Spinal cord (tissue), 10 donors: ENCODE data around the gene TIMELESS. TPM values are rescaled to one million over a fixed set of nuclear protein-coding genes. Genes with fewer than 3 reads are reported as not detected.
"Not testable (repeated sequence)": the region's sequence is repeated elsewhere in the genome, so short reads cannot be mapped to it uniquely, and the experiment has no call there.

Source experiments
- DNase-seq, 6 donors: peaks; one replicate each; pipeline versions ENCODE4 v3.0.0 to v3.0.0-alpha.2; 2013 to 2015; ENCODE audit warnings: low spot score in 6 of 6, low read depth in 4 of 6
- H3K27ac ChIP-seq: one replicate; pipeline ENCODE4 v1.5.1; 2013; ENCODE audit warnings: low read depth, low read length, control low read depth
- H3K27me3 ChIP-seq: one replicate; pipeline ENCODE4 v1.6.1; 2013; ENCODE audit warnings: low read length; ENCODE audit not compliant: control insufficient read depth, insufficient read depth
- H3K36me3 ChIP-seq: one replicate; pipeline ENCODE4 v1.6.1; 2013; ENCODE audit warnings: low read length; ENCODE audit not compliant: control insufficient read depth, insufficient read depth
- H3K4me1 ChIP-seq: one replicate; pipeline ENCODE4 v1.6.1; 2013; ENCODE audit warnings: low read length; ENCODE audit not compliant: control insufficient read depth, insufficient read depth
- H3K4me3 ChIP-seq: one replicate; pipeline ENCODE4 v1.5.1; 2013; ENCODE audit warnings: low read depth, low read length, control low read depth
- H3K9me3 ChIP-seq: one replicate; pipeline ENCODE4 v1.6.1; 2013; ENCODE audit warnings: low read length; ENCODE audit not compliant: control insufficient read depth, insufficient read depth
- WGBS: methylation state at CpG from one replicate; pipeline ENCODE4 v1.1.5; 2013; ENCODE audit warnings: missing lambda C conversion rate; ENCODE audit not compliant: insufficient coverage; 5-methylcytosine and 5-hydroxymethylcytosine counted together
- polyA plus RNA-seq, 2 donors: library from polyadenylated mRNA; unstranded; fragments of 120-200 nt; gene quantifications; one replicate each; pipeline ENCODE4 v1.2.1, GENCODE V29; 2013; ENCODE audit not compliant: insufficient read length in 2 of 2
- total RNA-seq, 2 donors: library from RNA; depleted of rRNA in 1 of 2; stranded (reverse); fragments of 120-200 nt in 1 of 2; fragments of >200 nt in 1 of 2; gene quantifications; one replicate each; pipeline versions ENCODE4 v1.2.3 to v1.2.4, GENCODE V29; 2013 to 2014
- donor health status: healthy.

The TIMELESS gene
- total and polyA plus RNA-seq, 4 donors: 10.1 to 24.8 (median 15.5) TPM

GRCh38 chr12:56443208-56443607, 6.0 kb downstream of the TIMELESS start:
- not testable (repeated sequence) for H3K4me3 ChIP-seq, DNase-seq, H3K27me3 ChIP-seq, H3K4me1 ChIP-seq, H3K36me3 ChIP-seq, H3K27ac ChIP-seq, H3K9me3 ChIP-seq
- WGBS: 80% methylated on average over 1 of the region's 2 CpGs

- peaks cover 3% of the 10 kb centered on the region for H3K36me3 ChIP-seq
- H3K4me3 ChIP-seq: no peak overlapping the region
- no peaks in the 10 kb centered on the region for H3K4me1 ChIP-seq
- no peak for DNase-seq
- 86% methylated on average over 9 of the region's 11 CpGs for WGBS
- no peak overlapping the region for H3K27ac ChIP-seq
- no peaks in the 10 kb centered on the region for H3K9me3 ChIP-seq
- no peaks in the 10 kb centered on the region for H3K27me3 ChIP-seq
Observed at GRCh38 chr12:56437430-56438176, 11.6 kb downstream of the TIMELESS start.

GRCh38 chr12:56434828-56435227, 14.4 kb downstream of the TIMELESS start:
- WGBS: 100% methylated on average over 1 of the region's 6 CpGs
- Histone ChIP-seq H3K27me3 (no peaks in the 10 kb centered on the region), H3K4me1 (no peaks in the 10 kb centered on the region), H3K9me3 (no peaks in the 10 kb centered on the region), H3K4me3 (no peak overlapping the region), H3K27ac (no peak overlapping the region), H3K36me3 (peaks cover 20% of the 10 kb centered on the region)
- DNase-seq: no peak

- no peak overlapping the region for H3K4me3 ChIP-seq
- no peak for DNase-seq
- H3K9me3 ChIP-seq: no peaks in the 10 kb centered on the region
- no CpG with 5 or more reads among the region's 3 CpGs for WGBS
- H3K4me1 ChIP-seq: no peaks in the 10 kb centered on the region
- peaks cover 35% of the 10 kb centered on the region for H3K36me3 ChIP-seq
- H3K27me3 ChIP-seq: no peaks in the 10 kb centered on the region
- no peak overlapping the region for H3K27ac ChIP-seq
Observed at GRCh38 chr12:56431850-56432249, 17.4 kb downstream of the TIMELESS start.

GRCh38 chr12:56431288-56431687, 17.9 kb downstream of the TIMELESS start:
- WGBS: 100% methylated on average over 9 of the region's 11 CpGs
- DNase-seq: no peak
- Histone ChIP-seq H3K27me3 (no peaks in the 10 kb centered on the region), H3K27ac (no peak overlapping the region), H3K36me3 (peaks cover 35% of the 10 kb centered on the region), H3K4me3 (no peak overlapping the region), H3K9me3 (no peaks in the 10 kb centered on the region), H3K4me1 (no peaks in the 10 kb centered on the region)

GRCh38 chr12:56425940-56426438, 23.2 kb downstream of the TIMELESS start:
- no peak for DNase-seq
- H3K9me3 ChIP-seq: no peaks in the 10 kb centered on the region
- peaks cover 38% of the 10 kb centered on the region for H3K36me3 ChIP-seq
- H3K27ac ChIP-seq: no peak overlapping the region
- H3K4me3 ChIP-seq: no peak overlapping the region
- 0% methylated on average over 1 of the region's 3 CpGs for WGBS
- H3K27me3 ChIP-seq: no peaks in the 10 kb centered on the region
- no peaks in the 10 kb centered on the region for H3K4me1 ChIP-seq

GRCh38 chr12:56425193-56425592, 24.0 kb downstream of the TIMELESS start:
- no peak for DNase-seq
- H3K4me3 ChIP-seq: no peak overlapping the region
- H3K4me1 ChIP-seq: no peaks in the 10 kb centered on the region
- WGBS: no CpG with 5 or more reads among the region's 1 CpG
- peaks cover 37% of the 10 kb centered on the region for H3K36me3 ChIP-seq
- no peaks in the 10 kb centered on the region for H3K9me3 ChIP-seq
- no peak overlapping the region for H3K27ac ChIP-seq
- no peaks in the 10 kb centered on the region for H3K27me3 ChIP-seq

- DNase-seq: no peak
- no peak overlapping the region for H3K4me3 ChIP-seq
- H3K9me3 ChIP-seq: no peaks in the 10 kb centered on the region
- H3K4me1 ChIP-seq: no peaks in the 10 kb centered on the region
- H3K27me3 ChIP-seq: no peaks in the 10 kb centered on the region
- H3K36me3 ChIP-seq: peaks cover 37% of the 10 kb centered on the region
- no peak overlapping the region for H3K27ac ChIP-seq
- WGBS: 70% methylated on average over 2 of the region's 6 CpGs
Observed at GRCh38 chr12:56420411-56420810, 28.8 kb downstream of the TIMELESS start.

GRCh38 chr12:56417739-56418138, 31.5 kb downstream of the TIMELESS start:
- Histone ChIP-seq H3K4me1 (no peaks in the 10 kb centered on the region), H3K4me3 (no peak overlapping the region), H3K9me3 (no peaks in the 10 kb centered on the region), H3K36me3 (peaks cover 38% of the 10 kb centered on the region), H3K27me3 (no peaks in the 10 kb centered on the region), H3K27ac (no peak overlapping the region)
- no peak for DNase-seq
- WGBS: 97% methylated on average over 8 of the region's 11 CpGs

GRCh38 chr12:56414401-56414800, 34.8 kb downstream of the TIMELESS start:
- Histone ChIP-seq H3K4me3 (no peak overlapping the region), H3K9me3 (no peaks in the 10 kb centered on the region), H3K27me3 (no peaks in the 10 kb centered on the region), H3K4me1 (no peaks in the 10 kb centered on the region), H3K27ac (no peak overlapping the region), H3K36me3 (peaks cover 24% of the 10 kb centered on the region)
- no peak for DNase-seq
- WGBS: 100% methylated on average over 2 of the region's 3 CpGs
